Keratinocyte (primary cell): ENCODE results near the gene ZBTB4. TPM values are rescaled to one million over a fixed set of nuclear protein-coding genes. Genes with fewer than 3 reads are reported as not detected.

ENCODE experiments used
- DNase-seq: peaks from one replicate; pipeline ENCODE4 v3.0.0-alpha.2; 2011; ENCODE audit warnings: low read depth, missing footprints, low spot score
- FAIRE-seq: peaks from 2 replicates; lab custom pipeline; 2011; peaks lifted over from hg19 to GRCh38; lab: Jason Lieb, UNC
- H2AFZ ChIP-seq: 2 replicates; pipeline ENCODE4 v1.6.0; 2012; ENCODE audit warnings: low read length, control low read depth, inconsistent platforms; ENCODE audit not compliant: control insufficient read depth
- H3K27ac ChIP-seq: 2 replicates; pipeline ENCODE4 v1.5.1; 2011; ENCODE audit warnings: low read length; ENCODE audit not compliant: control insufficient read depth, insufficient read depth
- H3K27me3 ChIP-seq: 3 replicates; pipeline ENCODE4 v1.6.0; 2011; ENCODE audit warnings: low read length; ENCODE audit not compliant: control insufficient read depth, insufficient read depth; ENCODE audit errors: extremely low read depth
- H3K36me3 ChIP-seq, 2 experiments: 2 replicates in 1 of 2; 3 replicates in 1 of 2; pipeline ENCODE4 v1.5.1; 2011; ENCODE audit warnings: low read length in 2 of 2, mild to moderate bottlenecking in 1 of 2; ENCODE audit not compliant: control insufficient read depth in 2 of 2, insufficient read depth in 2 of 2; ENCODE audit errors: extremely low read depth in 1 of 2
- H3K4me1 ChIP-seq: 3 replicates; pipeline ENCODE4 v1.5.1; 2011; ENCODE audit warnings: low read length; ENCODE audit not compliant: control insufficient read depth, insufficient read depth; ENCODE audit errors: extremely low read depth
- H3K4me2 ChIP-seq: 3 replicates; pipeline ENCODE4 v1.6.0; 2011; ENCODE audit warnings: low read depth, low read length; ENCODE audit not compliant: control insufficient read depth, insufficient read depth; ENCODE audit errors: extremely low read depth
- H3K4me3 ChIP-seq, 3 experiments: fragments of 200-600 bp in 1 of 3; sonication (generic) in 1 of 3; 2 replicates in 2 of 3; 3 replicates in 1 of 3; pipeline ENCODE4 v1.5.1; 2011 to 2016; ENCODE audit warnings: low read length in 3 of 3, mild to moderate bottlenecking in 3 of 3, control low read depth in 2 of 3, inconsistent platforms in 1 of 3, low read depth in 1 of 3, mixed read lengths in 1 of 3, mixed run types in 1 of 3, moderate library complexity in 1 of 3; ENCODE audit not compliant: control insufficient read depth in 2 of 3, insufficient read depth in 2 of 3; ENCODE audit errors: extremely low read depth in 1 of 3
- H3K79me2 ChIP-seq: 2 replicates; pipeline ENCODE4 v1.6.0; 2012; ENCODE audit warnings: low read length; ENCODE audit not compliant: control insufficient read depth, insufficient read depth
- H3K9ac ChIP-seq: 3 replicates; pipeline ENCODE4 v1.6.0; 2011; ENCODE audit warnings: low read length; ENCODE audit not compliant: control insufficient read depth, insufficient read depth; ENCODE audit errors: extremely low read depth
- H3K9me1 ChIP-seq: 3 replicates; pipeline ENCODE4 v1.6.0; 2011; ENCODE audit warnings: low read length; ENCODE audit not compliant: control insufficient read depth, insufficient read depth; ENCODE audit errors: extremely low read depth
- H3K9me3 ChIP-seq: 2 replicates; pipeline ENCODE4 v1.5.1; 2012; ENCODE audit warnings: low read depth, low read length; ENCODE audit not compliant: control insufficient read depth
- H4K20me1 ChIP-seq: 3 replicates; pipeline ENCODE4 v1.6.0; 2011; ENCODE audit warnings: low read length; ENCODE audit not compliant: control insufficient read depth, insufficient read depth; ENCODE audit errors: extremely low read depth
- EZH2 ChIP-seq: IDR thresholded peaks from one replicate; pipeline ENCODE4 v1.6.1; 2012; ENCODE audit warnings: inconsistent platforms, mild to moderate bottlenecking, low read length, moderate library complexity
- dilution Hi-C: fragments of 300-500 bp; cut with MboI; formaldehyde crosslinking; loops from one replicate; pipeline ENCODE4 v1.7.0; 2020; ENCODE audit warnings: low sequenced_read_pairs; ENCODE audit not compliant: extremely low pct_ligation_motif_present
- polyA plus RNA-seq, 5 experiments: library from polyadenylated mRNA; depleted of rRNA in 3 of 5; stranded (reverse) in 3 of 5; stranded (forward) in 1 of 5; unstranded in 1 of 5; fragments of >200 nt; gene quantifications; 1 replicate in 1 of 5; 2 replicates in 3 of 5; 3 replicates in 1 of 5; pipeline versions ENCODE4 v1.2.1 to v1.2.3, GENCODE V29; 2011 to 2012; ENCODE audit warnings: missing spikeins in 2 of 5, low read depth in 1 of 5, low replicate concordance in 1 of 5
- TF ChIP-seq, protein P1 (sequence below), 3 experiments: IDR thresholded peaks in 1 of 3; conservative IDR thresholded peaks in 1 of 3; optimal IDR thresholded peaks in 1 of 3; 2 replicates in 2 of 3; 3 replicates in 1 of 3; pipeline versions ENCODE3 to v1.5.1; 2011; ENCODE audit warnings: low read length in 3 of 3, mild to moderate bottlenecking in 3 of 3, moderate library complexity in 2 of 3, control low read depth in 1 of 3, inconsistent platforms in 1 of 3; ENCODE audit not compliant: insufficient read depth in 2 of 3; ENCODE audit errors: extremely low read depth in 1 of 3

The ZBTB4 gene
- polyA plus RNA-seq, 1 donor (not counting 4 experiments of a cell fraction or from before 2014, with no cell fraction given): 20.9 TPM

DNA sequence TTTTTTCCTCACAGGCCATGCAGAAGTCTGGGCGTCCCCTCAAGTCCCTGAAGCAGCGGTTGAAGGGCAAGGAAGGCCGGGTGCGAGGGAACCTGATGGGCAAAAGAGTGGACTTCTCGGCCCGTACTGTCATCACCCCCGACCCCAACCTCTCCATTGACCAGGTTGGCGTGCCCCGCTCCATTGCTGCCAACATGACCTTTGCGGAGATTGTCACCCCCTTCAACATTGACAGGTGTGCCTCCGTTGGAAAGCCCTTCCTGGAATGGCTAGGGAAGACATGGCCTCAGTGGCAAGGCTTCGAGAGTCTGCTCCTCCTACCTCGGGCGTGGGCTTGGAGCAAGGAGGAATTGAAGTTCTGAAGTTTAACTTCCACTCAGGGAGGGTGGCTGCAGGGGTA lies 18.2 kb upstream of the ZBTB4 start:
- Histone ChIP-seq H3K79me2 (peaks cover 48% of the 10 kb centered on the region), H3K27ac (no peak overlapping the region), H3K27me3 (no peaks in the 10 kb centered on the region), H3K4me3 (no peak overlapping the region), H3K9ac (no peak overlapping the region), H2AFZ (no peak overlapping the region), H3K4me2 (no peak overlapping the region), H3K4me1 (no peaks in the 10 kb centered on the region), H4K20me1 (peaks cover 22% of the 10 kb centered on the region), H3K36me3 (peaks cover 67 to 69% of the 10 kb centered on the region in 2 experiments), H3K9me1 (peaks cover 4% of the 10 kb centered on the region), H3K9me3 (no peaks in the 10 kb centered on the region)
- no peak for DNase-seq
- no peak for FAIRE-seq
- TF ChIP-seq, protein P1, sequence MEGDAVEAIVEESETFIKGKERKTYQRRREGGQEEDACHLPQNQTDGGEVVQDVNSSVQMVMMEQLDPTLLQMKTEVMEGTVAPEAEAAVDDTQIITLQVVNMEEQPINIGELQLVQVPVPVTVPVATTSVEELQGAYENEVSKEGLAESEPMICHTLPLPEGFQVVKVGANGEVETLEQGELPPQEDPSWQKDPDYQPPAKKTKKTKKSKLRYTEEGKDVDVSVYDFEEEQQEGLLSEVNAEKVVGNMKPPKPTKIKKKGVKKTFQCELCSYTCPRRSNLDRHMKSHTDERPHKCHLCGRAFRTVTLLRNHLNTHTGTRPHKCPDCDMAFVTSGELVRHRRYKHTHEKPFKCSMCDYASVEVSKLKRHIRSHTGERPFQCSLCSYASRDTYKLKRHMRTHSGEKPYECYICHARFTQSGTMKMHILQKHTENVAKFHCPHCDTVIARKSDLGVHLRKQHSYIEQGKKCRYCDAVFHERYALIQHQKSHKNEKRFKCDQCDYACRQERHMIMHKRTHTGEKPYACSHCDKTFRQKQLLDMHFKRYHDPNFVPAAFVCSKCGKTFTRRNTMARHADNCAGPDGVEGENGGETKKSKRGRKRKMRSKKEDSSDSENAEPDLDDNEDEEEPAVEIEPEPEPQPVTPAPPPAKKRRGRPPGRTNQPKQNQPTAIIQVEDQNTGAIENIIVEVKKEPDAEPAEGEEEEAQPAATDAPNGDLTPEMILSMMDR (optimal IDR thresholded peaks at IDR 0.05 in 1 of 3, IDR thresholded peaks at IDR 0.05 in 1 of 3, conservative IDR thresholded peaks at IDR 0.05 in 1 of 3; ENCODE audit: extremely low read depth in 1 of 3, insufficient read depth in 2 of 3, low read length in 3 of 3): no peak
- TF ChIP-seq EZH2: no peak
- dilution Hi-C loops: no loop called here

DNA sequence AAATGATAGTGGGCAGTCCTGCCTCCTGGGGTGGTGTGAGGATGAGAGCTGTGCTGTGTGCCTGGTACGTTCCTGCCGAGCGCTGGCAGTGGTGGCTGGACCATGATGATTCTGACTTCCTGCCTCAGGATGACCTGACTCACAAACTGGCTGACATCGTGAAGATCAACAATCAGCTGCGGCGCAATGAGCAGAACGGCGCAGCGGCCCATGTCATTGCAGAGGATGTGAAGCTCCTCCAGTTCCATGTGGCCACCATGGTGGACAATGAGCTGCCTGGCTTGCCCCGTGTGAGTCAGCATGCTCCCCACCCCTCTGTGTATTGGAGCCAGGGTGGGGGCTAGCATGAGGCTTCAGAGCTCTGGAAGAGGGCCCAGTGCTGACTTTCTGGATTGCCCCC lies 17.8 kb upstream of the ZBTB4 start:
- Histone ChIP-seq H3K36me3 (peaks cover 63 to 65% of the 10 kb centered on the region in 2 experiments), H3K27ac (no peak overlapping the region), H3K27me3 (no peaks in the 10 kb centered on the region), H3K4me2 (no peak overlapping the region), H3K79me2 (peaks cover 52% of the 10 kb centered on the region), H3K4me1 (no peaks in the 10 kb centered on the region), H3K9ac (no peak overlapping the region), H3K9me3 (no peaks in the 10 kb centered on the region), H2AFZ (no peak overlapping the region), H3K9me1 (peaks cover 4% of the 10 kb centered on the region), H4K20me1 (peaks cover 23% of the 10 kb centered on the region), H3K4me3 (no peak overlapping the region)
- DNase-seq (no peak), FAIRE-seq (no peak)
- TF ChIP-seq EZH2: no peak
- TF ChIP-seq, protein P1 (optimal IDR thresholded peaks at IDR 0.05 in 1 of 3, IDR thresholded peaks at IDR 0.05 in 1 of 3, conservative IDR thresholded peaks at IDR 0.05 in 1 of 3; ENCODE audit: extremely low read depth in 1 of 3, insufficient read depth in 2 of 3, low read length in 3 of 3): no peak
- dilution Hi-C loops: no loop called here
